HTR-8/SVneo (cell line): Measurements from ENCODE around the gene MACROD2.

Experiments used
- DNase-seq: peaks from one replicate; pipeline ENCODE4 v3.0.0; 2011; ENCODE audit warnings: low spot score, mixed read lengths; ENCODE audit not compliant: insufficient read length
- FAIRE-seq: peaks from 2 replicates; lab custom pipeline; 2011; peaks lifted over from hg19 to GRCh38; lab: Jason Lieb, UNC

MACROD2 gene

GRCh38 chr20:15619341-15619740, 1624.0 kb downstream of the MACROD2 start:
- no peak for FAIRE-seq
- no peak for DNase-seq

- no peak for FAIRE-seq
- DNase-seq, result no peak
Observed at GRCh38 chr20:15619816-15620215, 1624.5 kb downstream of the MACROD2 start.

GRCh38 chr20:15622368-15622767, 1627.1 kb downstream of the MACROD2 start:
- FAIRE-seq (no peak), DNase-seq (no peak)

- no peak for FAIRE-seq
- no peak for DNase-seq
Observed at GRCh38 chr20:15623215-15623614, 1627.9 kb downstream of the MACROD2 start.

- FAIRE-seq, result no peak
- DNase-seq, result no peak
Observed at GRCh38 chr20:15625981-15626380, 1630.7 kb downstream of the MACROD2 start.

- no peak for FAIRE-seq
- no peak for DNase-seq
Observed at GRCh38 chr20:15627089-15627488, 1631.8 kb downstream of the MACROD2 start.

- FAIRE-seq (no peak), DNase-seq (no peak)
Observed at GRCh38 chr20:15627501-15627903, 1632.2 kb downstream of the MACROD2 start.

GRCh38 chr20:15628851-15629353, 1633.6 kb downstream of the MACROD2 start:
- DNase-seq (no peak), FAIRE-seq (no peak)

- FAIRE-seq, result no peak
- DNase-seq, result no peak
Observed at GRCh38 chr20:15630360-15630759, 1635.0 kb downstream of the MACROD2 start.

- FAIRE-seq (no peak), DNase-seq (no peak)
Observed at GRCh38 chr20:15632680-15633079, 1637.4 kb downstream of the MACROD2 start.

- FAIRE-seq (no peak), DNase-seq (no peak)
Observed at GRCh38 chr20:15634102-15634501, 1638.8 kb downstream of the MACROD2 start.

GRCh38 chr20:15637546-15637945, 1642.2 kb downstream of the MACROD2 start:
- DNase-seq, result no peak
- FAIRE-seq, result no peak

GRCh38 chr20:15637950-15638754, 1642.8 kb downstream of the MACROD2 start:
- no peak for FAIRE-seq

GRCh38 chr20:15638816-15639215, 1643.5 kb downstream of the MACROD2 start:
- FAIRE-seq (no peak), DNase-seq (no peak)

More at GRCh38 chr20:15637950-15638754, 1642.8 kb downstream of the MACROD2 start:
- DNase-seq, result no peak

- DNase-seq (no peak), FAIRE-seq (no peak)
Observed at GRCh38 chr20:15639839-15640238, 1644.5 kb downstream of the MACROD2 start.

- no peak for FAIRE-seq
Observed at GRCh38 chr20:15642109-15642508, 1646.8 kb downstream of the MACROD2 start.

GRCh38 chr20:15642676-15643075, 1647.4 kb downstream of the MACROD2 start:
- FAIRE-seq (no peak), DNase-seq (no peak)

More at GRCh38 chr20:15642109-15642508, 1646.8 kb downstream of the MACROD2 start:
- DNase-seq, result no peak

- FAIRE-seq (no peak), DNase-seq (no peak)
Observed at GRCh38 chr20:15643713-15644112, 1648.4 kb downstream of the MACROD2 start.

- DNase-seq (no peak), FAIRE-seq (no peak)
Observed at GRCh38 chr20:15645816-15646215, 1650.5 kb downstream of the MACROD2 start.

GRCh38 chr20:15653396-15654207, 1658.3 kb downstream of the MACROD2 start:
- DNase-seq (no peak), FAIRE-seq (no peak)

GRCh38 chr20:15654208-15654649, 1658.9 kb downstream of the MACROD2 start:
- no peak for FAIRE-seq

More at GRCh38 chr20:15654208-15654649, 1658.9 kb downstream of the MACROD2 start:
- no peak for DNase-seq
